GM12892 (cell line): ENCODE measurements around the gene MLH1.

Source experiments
- POLR2A ChIP-seq: IDR thresholded peaks from 2 replicates; pipeline ENCODE4 v1.6.1; 2011; ENCODE audit warnings: low read depth, low read length, control low read depth
- POLR2AphosphoS5 ChIP-seq: IDR thresholded peaks from 2 replicates; pipeline ENCODE4 v1.6.1; 2011; ENCODE audit warnings: low read depth, low read length, control low read depth
- TAF1 ChIP-seq: IDR thresholded peaks from 2 replicates; pipeline ENCODE4 v1.6.1; 2011; ENCODE audit warnings: low read depth, mild to moderate bottlenecking, control low read depth, low read length, borderline replicate concordance

- TF ChIP-seq POLR2A: no peak
- TF ChIP-seq POLR2AphosphoS5: no peak
- TF ChIP-seq TAF1: no peak
These were observed 63.5 kb downstream of the MLH1 start for GRCh38 chr3:37056826-37057225.
